ENCODE results near the gene OR2B6. TPM values are rescaled to one million over a fixed set of nuclear protein-coding genes. Genes with fewer than 3 reads are reported as not detected.

OR2B6 gene
- total and polyA plus RNA-seq, 7 donors, result 0.12 TPM; not detected in 6

DNA sequence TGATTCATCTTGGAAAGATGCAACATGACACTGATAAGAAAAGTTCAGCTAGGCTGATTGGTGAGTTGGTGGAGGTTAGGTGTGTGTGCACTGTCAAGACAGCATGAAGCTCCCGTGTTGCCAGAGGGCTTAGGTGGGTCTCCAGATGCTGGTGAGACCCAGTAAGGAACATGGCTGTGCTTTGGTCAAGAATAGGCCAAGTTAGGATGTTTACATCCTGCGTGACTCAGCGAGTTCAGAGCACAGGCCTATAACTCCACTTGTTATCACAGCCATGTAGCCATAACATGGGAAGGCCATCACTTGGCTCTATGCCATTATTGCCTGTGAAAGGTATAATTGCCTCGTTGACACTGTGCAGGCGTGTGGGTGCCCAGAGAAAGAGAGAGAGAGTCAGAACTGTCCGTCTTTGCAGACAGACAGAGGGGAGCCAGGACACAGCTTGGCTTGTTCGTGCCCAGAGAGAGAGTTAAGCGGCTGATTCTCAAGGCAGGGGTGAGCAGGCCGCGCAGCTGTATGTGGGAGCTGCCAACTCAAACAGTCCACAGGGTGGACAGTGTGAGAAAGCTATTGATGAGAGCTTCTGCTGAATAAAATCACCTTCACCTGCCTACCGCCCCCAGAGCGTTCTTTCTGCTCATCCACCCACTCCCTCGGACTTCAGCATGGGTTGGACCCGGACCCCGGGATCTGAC is 43.5 kb downstream of the OR2B6 start:
- Histone ChIP-seq H3K36me3 (no peaks in the 10 kb centered on the region), H3K4me3 (no peak overlapping the region), H3K27ac (no peak overlapping the region), H3K4me1 (no peaks in the 10 kb centered on the region), H3K27me3 (no peaks in the 10 kb centered on the region), H3K9me3 (no peaks in the 10 kb centered on the region)
- no peak for TF ChIP-seq CTCF (IDR thresholded peaks at IDR 0.05)
- no peak for TF ChIP-seq EP300 (IDR thresholded peaks at IDR 0.05)
- TF ChIP-seq POLR2A (IDR thresholded peaks at IDR 0.05), result no peak
- no peak for TF ChIP-seq POLR2AphosphoS5 (IDR thresholded peaks at IDR 0.05)
- WGBS, 2 donors, result 79 to 87% methylated on average over 15 of the region's 15 CpGs
- intact Hi-C loops (cut with DNase I), result no loop called here
- DNase-seq, result no peak

GRCh38 chr6:28001351-28001750 is 44.3 kb downstream of the OR2B6 start:
- no peak for DNase-seq
- Histone ChIP-seq H3K9me3 (no peaks in the 10 kb centered on the region), H3K27me3 (no peaks in the 10 kb centered on the region), H3K4me3 (no peak overlapping the region), H3K36me3 (no peaks in the 10 kb centered on the region), H3K4me1 (no peaks in the 10 kb centered on the region), H3K27ac (no peak overlapping the region)
- WGBS, 2 donors, result 89 to 91% methylated on average over 15 of the region's 15 CpGs
- intact Hi-C loops (cut with DNase I), result no loop called here
- no peak for TF ChIP-seq POLR2A (IDR thresholded peaks at IDR 0.05)
- no peak for TF ChIP-seq POLR2AphosphoS5 (IDR thresholded peaks at IDR 0.05)
- no peak for TF ChIP-seq CTCF (IDR thresholded peaks at IDR 0.05)
- TF ChIP-seq EP300 (IDR thresholded peaks at IDR 0.05), result no peak

DNA sequence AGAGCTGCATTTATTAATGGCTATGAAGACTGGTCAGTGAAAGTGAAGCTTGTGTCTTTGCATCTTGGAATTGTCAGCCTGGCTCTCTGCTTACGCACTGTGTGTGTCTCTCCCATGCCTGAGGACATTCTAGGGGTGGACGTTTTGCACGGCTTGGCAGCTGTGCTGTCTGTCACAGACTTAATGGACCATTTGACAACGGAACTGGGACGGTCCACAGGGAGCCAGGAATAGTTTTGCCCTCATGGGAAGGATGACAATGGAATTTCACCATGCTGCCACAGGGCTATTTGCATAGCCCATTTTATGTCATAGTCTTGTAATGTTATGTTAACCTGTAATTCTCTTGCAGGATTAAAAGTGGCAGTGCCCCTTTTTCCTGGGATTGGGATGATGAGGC is 44.7 kb downstream of the OR2B6 start:
- no peaks in the 10 kb centered on the region for H3K27me3 ChIP-seq
- TF ChIP-seq CTCF (IDR thresholded peaks at IDR 0.05) (no peak), EP300 (IDR thresholded peaks at IDR 0.05) (no peak), POLR2A (IDR thresholded peaks at IDR 0.05) (no peak), POLR2AphosphoS5 (IDR thresholded peaks at IDR 0.05) (no peak)
- no peak overlapping the region for H3K4me3 ChIP-seq
- WGBS, 2 donors, result 82 to 83% methylated on average over 5 of the region's 5 CpGs
- no peaks in the 10 kb centered on the region for H3K36me3 ChIP-seq
- intact Hi-C loops (cut with DNase I), result no loop called here
- no peaks in the 10 kb centered on the region for H3K4me1 ChIP-seq
- H3K9me3 ChIP-seq, result no peaks in the 10 kb centered on the region
- no peak for DNase-seq
- H3K27ac ChIP-seq, result no peak overlapping the region

DNA sequence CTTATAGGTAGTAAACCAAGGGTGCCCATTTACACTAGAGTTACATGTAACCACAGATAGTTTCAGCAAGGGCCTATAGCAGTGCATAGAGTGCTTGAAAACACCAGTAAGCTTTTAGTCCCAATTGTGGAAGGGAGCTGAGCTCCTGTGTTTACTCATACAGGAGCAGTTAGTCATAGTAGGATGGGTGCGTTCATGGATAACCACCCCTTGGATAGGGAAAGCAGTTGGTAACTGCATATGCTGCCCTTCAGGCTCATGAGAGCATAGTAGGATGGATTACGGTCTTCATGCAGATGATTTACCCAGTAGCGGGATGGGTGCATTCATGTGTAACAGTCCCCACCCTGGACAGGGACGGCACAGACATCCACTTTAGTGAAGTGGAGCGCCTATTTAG is 45.1 kb downstream of the OR2B6 start:
- 92 to 93% methylated on average over 5 of the region's 5 CpGs for WGBS, 2 donors
- Histone ChIP-seq H3K4me3 (no peak overlapping the region), H3K4me1 (no peaks in the 10 kb centered on the region), H3K27me3 (no peaks in the 10 kb centered on the region), H3K27ac (no peak overlapping the region), H3K9me3 (no peaks in the 10 kb centered on the region), H3K36me3 (no peaks in the 10 kb centered on the region)
- TF ChIP-seq CTCF (IDR thresholded peaks at IDR 0.05) (no peak), POLR2A (IDR thresholded peaks at IDR 0.05) (no peak), POLR2AphosphoS5 (IDR thresholded peaks at IDR 0.05) (no peak)
- intact Hi-C loops (cut with DNase I), result no loop called here
- DNase-seq, result no peak

DNA sequence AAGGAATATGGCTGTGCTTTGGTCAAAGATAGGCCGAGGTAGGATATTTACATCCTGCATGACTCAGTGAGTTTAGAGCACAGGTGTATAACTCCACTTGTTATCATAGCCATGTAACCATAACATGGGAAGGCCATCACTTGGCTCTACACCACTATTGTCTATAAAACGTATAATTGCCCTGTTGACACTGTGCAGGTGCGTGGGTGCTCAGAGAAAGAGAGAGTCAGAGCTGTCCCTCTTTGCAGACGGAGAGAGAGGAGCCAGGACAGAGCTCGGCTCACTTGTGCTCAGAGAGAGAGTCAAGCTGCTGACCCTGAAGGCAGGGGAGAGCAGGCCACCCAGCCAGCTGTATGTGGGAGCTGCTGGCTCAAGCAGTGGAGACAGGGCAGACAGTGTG is 46.0 kb downstream of the OR2B6 start:
- 21 to 68% methylated on average over 5 of the region's 5 CpGs for WGBS, 2 donors

More for the DNA sequence above, 46.0 kb downstream of the OR2B6 start:
- Histone ChIP-seq H3K36me3 (no peaks in the 10 kb centered on the region), H3K9me3 (no peaks in the 10 kb centered on the region), H3K27ac (no peak overlapping the region), H3K4me3 (no peak overlapping the region), H3K4me1 (no peaks in the 10 kb centered on the region), H3K27me3 (no peaks in the 10 kb centered on the region)
- intact Hi-C loops (cut with DNase I), result no loop called here
- no peak for DNase-seq
- TF ChIP-seq CTCF (IDR thresholded peaks at IDR 0.05), result no peak
- no peak for TF ChIP-seq EP300 (IDR thresholded peaks at IDR 0.05)
- TF ChIP-seq POLR2AphosphoS5 (IDR thresholded peaks at IDR 0.05), result no peak
- no peak for TF ChIP-seq POLR2A (IDR thresholded peaks at IDR 0.05)

All from sigmoid colon (tissue), 7 donors.